SU-DHL-6 (cell line): ENCODE measurements around the gene SCN8A.

Experiments used
- H2AFZ ChIP-seq: fragments of 200-600 bp; sonication (generic); 2 replicates; pipeline ENCODE4 v1.6.1; 2014; ENCODE audit warnings: low read depth, mild to moderate bottlenecking, moderate library complexity, mixed read lengths, antibody characterized with exemption, low read length; ENCODE audit not compliant: severe bottlenecking
- H3F3A ChIP-seq: fragments of 200-600 bp; shearing (Covaris generic); 2 replicates; pipeline ENCODE4 v1.6.0; 2016; ENCODE audit warnings: antibody characterized with exemption, mild to moderate bottlenecking; ENCODE audit not compliant: insufficient read depth
- H3K27ac ChIP-seq: fragments of 200-600 bp; sonication (generic); 2 replicates; pipeline ENCODE4 v1.5.1; 2016; ENCODE audit warnings: low read depth, mild to moderate bottlenecking, low read length, moderate library complexity, mixed read lengths
- H3K27me3 ChIP-seq: fragments of 200-600 bp; sonication (generic), shearing (Covaris generic); 2 replicates; pipeline ENCODE4 v1.6.0; 2014; ENCODE audit warnings: mild to moderate bottlenecking, low read length
- H3K36me3 ChIP-seq: fragments of 200-600 bp; sonication (generic); 2 replicates; pipeline ENCODE4 v1.6.1; 2014; ENCODE audit warnings: mild to moderate bottlenecking, low read length, mixed read lengths
- H3K4me2 ChIP-seq: fragments of 300-600, 200-600 bp; shearing (Covaris generic), sonication (generic); 2 replicates; pipeline ENCODE4 v1.6.0; 2014; ENCODE audit warnings: low read length, low read depth, mild to moderate bottlenecking; ENCODE audit not compliant: poor library complexity, severe bottlenecking
- H3K4me3 ChIP-seq: fragments of 200-600 bp; sonication (generic); 2 replicates; pipeline ENCODE4 v1.5.1; 2014; ENCODE audit warnings: antibody characterized with exemption, low read length, mild to moderate bottlenecking, mixed read lengths; ENCODE audit not compliant: insufficient read depth, poor library complexity, severe bottlenecking
- H3K79me2 ChIP-seq: fragments of 200-600 bp; sonication (generic); 2 replicates; pipeline ENCODE4 v1.6.1; 2014; ENCODE audit warnings: mild to moderate bottlenecking, low read length, moderate library complexity; ENCODE audit not compliant: insufficient read depth
- H3K9ac ChIP-seq: fragments of 200-600 bp; sonication (generic); 2 replicates; pipeline ENCODE4 v1.7.0; 2014; ENCODE audit warnings: mild to moderate bottlenecking, low read length
- H3K9me2 ChIP-seq: fragments of 200-600 bp; sonication (generic); replicated peaks from 2 replicates; pipeline ENCODE4 v1.6.1; 2014; ENCODE audit warnings: low read length; ENCODE audit not compliant: insufficient read depth
- H3K9me3 ChIP-seq: fragments of 200-600 bp; sonication (generic); 2 replicates; pipeline ENCODE4 v1.6.1; 2014; ENCODE audit warnings: low read length, mixed read lengths; ENCODE audit not compliant: insufficient read depth
- H4K20me1 ChIP-seq: fragments of 200-600 bp; sonication (generic); 2 replicates; pipeline ENCODE4 v1.6.1; 2014; ENCODE audit warnings: low read depth, mild to moderate bottlenecking, antibody characterized with exemption, low read length, moderate library complexity, mixed read lengths
- CTCF ChIP-seq: fragments of 200-600 bp; sonication (generic); IDR thresholded peaks from one replicate; pipeline ENCODE4 v1.5.1; 2017; ENCODE audit warnings: antibody characterized with exemption, mild to moderate bottlenecking, low read length, moderate library complexity; ENCODE audit not compliant: insufficient read depth, poor library complexity, severe bottlenecking
- EZH2phosphoT487 ChIP-seq: fragments of 200-600 bp; sonication (generic), shearing (Covaris generic); conservative IDR thresholded peaks from 2 replicates; pipeline ENCODE4 v1.6.1; 2018; ENCODE audit warnings: mild to moderate bottlenecking, antibody characterized with exemption, low read length, moderate library complexity, mixed read lengths

SCN8A gene

GRCh38 chr12:51686727-51687126, 95.7 kb downstream of the SCN8A start:
- Histone ChIP-seq H3K4me3 (no peak overlapping the region), H3K27ac (no peak overlapping the region), H3K9ac (no peak overlapping the region), H3K4me2 (no peak overlapping the region), H3K9me3 (no peaks in the 10 kb centered on the region), H3K9me2 (no peaks in the 10 kb centered on the region), H2AFZ (no peak overlapping the region), H3K79me2 (no peaks in the 10 kb centered on the region), H3F3A (no peaks in the 10 kb centered on the region), H4K20me1 (no peaks in the 10 kb centered on the region), H3K36me3 (no peaks in the 10 kb centered on the region), H3K27me3 (no peaks in the 10 kb centered on the region)
- TF ChIP-seq CTCF (no peak), EZH2phosphoT487 (no peak)

- no peaks in the 10 kb centered on the region for H3K9me3 ChIP-seq
- no peaks in the 10 kb centered on the region for H3K9me2 ChIP-seq
- H3K9ac ChIP-seq = no peak overlapping the region
- no peaks in the 10 kb centered on the region for H4K20me1 ChIP-seq
- no peak for TF ChIP-seq CTCF
- H3K4me2 ChIP-seq = no peak overlapping the region
- H3K27ac ChIP-seq = no peak overlapping the region
- no peaks in the 10 kb centered on the region for H3K27me3 ChIP-seq
- H3K79me2 ChIP-seq = no peaks in the 10 kb centered on the region
- no peak overlapping the region for H2AFZ ChIP-seq
- H3K4me3 ChIP-seq = no peak overlapping the region
- H3K36me3 ChIP-seq = no peaks in the 10 kb centered on the region
- H3F3A ChIP-seq = no peaks in the 10 kb centered on the region
Measured at GRCh38 chr12:51687177-51687576, 96.1 kb downstream of the SCN8A start.

GRCh38 chr12:51687614-51688013, 96.6 kb downstream of the SCN8A start:
- Histone ChIP-seq H3K27ac (no peak overlapping the region), H3K36me3 (no peaks in the 10 kb centered on the region), H4K20me1 (no peaks in the 10 kb centered on the region), H3K79me2 (no peaks in the 10 kb centered on the region), H3F3A (no peaks in the 10 kb centered on the region), H3K9me3 (no peaks in the 10 kb centered on the region), H3K4me2 (no peak overlapping the region), H2AFZ (no peak overlapping the region), H3K9me2 (no peaks in the 10 kb centered on the region), H3K4me3 (no peak overlapping the region), H3K27me3 (no peaks in the 10 kb centered on the region), H3K9ac (no peak overlapping the region)
- TF ChIP-seq CTCF = no peak

- H3K27me3 ChIP-seq = no peaks in the 10 kb centered on the region
- no peak overlapping the region for H3K4me2 ChIP-seq
- no peaks in the 10 kb centered on the region for H4K20me1 ChIP-seq
- H3K9me2 ChIP-seq = no peaks in the 10 kb centered on the region
- H3K36me3 ChIP-seq = no peaks in the 10 kb centered on the region
- no peak overlapping the region for H3K27ac ChIP-seq
- H3K4me3 ChIP-seq = no peak overlapping the region
- no peak overlapping the region for H3K9ac ChIP-seq
- no peaks in the 10 kb centered on the region for H3K9me3 ChIP-seq
- H3K79me2 ChIP-seq = no peaks in the 10 kb centered on the region
- no peak for TF ChIP-seq CTCF
- no peak for TF ChIP-seq EZH2phosphoT487
- H2AFZ ChIP-seq = no peak overlapping the region
- H3F3A ChIP-seq = no peaks in the 10 kb centered on the region
Measured at GRCh38 chr12:51689983-51690382, 99.0 kb downstream of the SCN8A start.
